CD4-positive, alpha-beta memory T cell (primary cell): Measurements from ENCODE around the gene MEIS2. TPM values are rescaled to one million over a fixed set of nuclear protein-coding genes. Genes with fewer than 3 reads are reported as not detected.

Experiments used
- CTCF ChIA-PET: fragments of 350-600 bp; sonication (Branson Sonifier 250); formaldehyde crosslinking; loops from one replicate; lab custom pipeline; 2021; ENCODE audit warnings: inconsistent platforms; ENCODE audit not compliant: partially characterized antibody; lab: Charles Lee
- POLR2A ChIA-PET: fragments of 350-600 bp; sonication (Branson Sonifier 250); formaldehyde crosslinking; loops from one replicate; lab custom pipeline; 2021; ENCODE audit not compliant: partially characterized antibody; lab: Charles Lee
- DNase-seq, 5 donors: peaks; one replicate each; pipeline versions ENCODE4 v3.0.0 to v3.0.0-alpha.2; 2020 to 2022; ENCODE audit warnings: mixed read lengths in 1 of 5
- H3K27ac ChIP-seq: one replicate; pipeline ENCODE4 v1.7.0; 2013; ENCODE audit warnings: low read depth, low read length
- H3K27me3 ChIP-seq: 2 replicates; pipeline ENCODE4 v1.7.0; 2013; ENCODE audit warnings: mild to moderate bottlenecking, low read length, moderate library complexity; ENCODE audit not compliant: insufficient read depth
- H3K36me3 ChIP-seq: 2 replicates; pipeline ENCODE4 v1.7.0; 2013; ENCODE audit warnings: mild to moderate bottlenecking, low read length, moderate library complexity; ENCODE audit not compliant: insufficient read depth
- H3K4me1 ChIP-seq: 2 replicates; pipeline ENCODE4 v1.7.0; 2013; ENCODE audit warnings: mild to moderate bottlenecking, low read length, moderate library complexity; ENCODE audit not compliant: insufficient read depth
- H3K4me3 ChIP-seq, 2 donors: one replicate each; pipeline ENCODE4 v1.7.0; 2013; ENCODE audit warnings: low read length in 2 of 2, mild to moderate bottlenecking in 1 of 2
- H3K9me3 ChIP-seq, 2 donors: one replicate each; pipeline ENCODE4 v1.7.0; 2013; ENCODE audit warnings: low read length in 2 of 2, control low read depth in 1 of 2; ENCODE audit not compliant: control insufficient read depth in 1 of 2
- H3K27ac Mint-ChIP-seq, 7 donors: one replicate each; pipeline ENCODE4 v1.8.0; 2020 to 2021; ENCODE audit warnings: mixed read lengths in 7 of 7, mild to moderate bottlenecking in 6 of 7, inconsistent platforms in 3 of 7, moderate library complexity in 3 of 7
- H3K27me3 Mint-ChIP-seq, 2 donors: one replicate each; pipeline ENCODE4 v1.8.0; 2020 to 2021; ENCODE audit warnings: mixed read lengths in 2 of 2
- H3K36me3 Mint-ChIP-seq, 2 donors: one replicate each; pipeline ENCODE4 v1.8.0; 2020 to 2021; ENCODE audit warnings: mixed read lengths in 2 of 2, inconsistent platforms in 1 of 2, mild to moderate bottlenecking in 1 of 2
- H3K4me1 Mint-ChIP-seq, 4 donors: one replicate each; pipeline ENCODE4 v1.8.0; 2020 to 2021; ENCODE audit warnings: mixed read lengths in 4 of 4, mild to moderate bottlenecking in 1 of 4
- H3K4me3 Mint-ChIP-seq, 8 donors: one replicate each; pipeline ENCODE4 v1.8.0; 2020 to 2021; ENCODE audit warnings: mixed read lengths in 8 of 8, mild to moderate bottlenecking in 7 of 8, moderate library complexity in 6 of 8, inconsistent platforms in 3 of 8
- H3K9me3 Mint-ChIP-seq, 8 donors: one replicate each; pipeline ENCODE4 v1.8.0; 2020 to 2021; ENCODE audit warnings: mixed read lengths in 8 of 8, mild to moderate bottlenecking in 5 of 8, inconsistent platforms in 3 of 8, moderate library complexity in 1 of 8
- intact Hi-C: fragments of 100-400 bp; cut with micrococcal nuclease; formaldehyde crosslinking; loops from one replicate; pipeline ENCODE4 v1.15.1; 2023
- polyA plus RNA-seq, 2 donors: library from polyadenylated mRNA; unstranded; fragments of 300-500 nt; fragmentation: Illumina TruSeq; gene quantifications; one replicate each; pipeline ENCODE4 v1.2.3, GENCODE V29; 2021
- total RNA-seq, 2 experiments: library from RNA; stranded (reverse); gene quantifications; one replicate each; pipeline ENCODE4 v1.2.3, GENCODE V29; 2021

The MEIS2 gene
- total and polyA plus RNA-seq, 4 experiments from 2014 or later, result not detected

GRCh38 chr15:37014566-37014965, 85.8 kb downstream of the MEIS2 start:
- H3K9me3 ChIP-seq, result no peaks in the 10 kb centered on the region
- no peaks in the 10 kb centered on the region for H3K36me3 ChIP-seq
- intact Hi-C loops, result no loop called here
- H3K27me3 ChIP-seq, result no peaks in the 10 kb centered on the region
- ChIA-PET CTCF (interaction anchor here (1.0 kb wide), 1 partner anchor 13 kb away, joined by 3 read pairs; no protein-coding TSS in a partner anchor), POLR2A (no interaction called here)
- H3K27me3 Mint-ChIP-seq, result no peaks in the 10 kb centered on the region
- H3K4me1 ChIP-seq, result no peaks in the 10 kb centered on the region
- H3K27ac Mint-ChIP-seq, result no peak overlapping the region
- H3K4me3 ChIP-seq, result no peak overlapping the region
- H3K9me3 Mint-ChIP-seq, result peaks cover 0 to 2% (median 0%) of the 10 kb centered on the region in 8 donors
- no peaks in the 10 kb centered on the region for H3K4me1 Mint-ChIP-seq
- no peaks in the 10 kb centered on the region for H3K36me3 Mint-ChIP-seq
- no peak overlapping the region for H3K27ac ChIP-seq
- DNase-seq, result no peak
- no peak overlapping the region for H3K4me3 Mint-ChIP-seq

DNA sequence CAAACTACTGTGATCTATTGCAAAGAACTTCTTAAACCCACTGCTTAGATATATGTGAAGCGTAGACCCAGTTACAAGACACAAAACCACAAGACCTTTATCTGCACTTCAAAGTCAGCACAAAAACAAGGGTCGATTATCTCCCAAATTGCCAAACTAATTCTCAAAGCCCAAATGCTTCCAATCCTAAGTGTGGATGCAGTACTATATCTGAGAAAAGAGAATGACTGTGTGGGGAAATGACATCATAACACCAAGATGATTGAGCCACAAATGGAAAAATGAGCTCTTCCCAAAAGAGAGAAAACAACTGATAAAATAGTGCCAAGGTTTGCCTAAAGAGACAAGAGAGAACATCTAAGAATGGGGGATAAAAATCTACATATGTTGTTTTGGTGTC, 86.2 kb downstream of the MEIS2 start:
- CTCF ChIA-PET, result no interaction called here

GRCh38 chr15:37010595-37010994, 89.8 kb downstream of the MEIS2 start:
- H3K4me3 Mint-ChIP-seq, result no peak overlapping the region
- CTCF ChIA-PET, result no interaction called here
- no peaks in the 10 kb centered on the region for H3K36me3 Mint-ChIP-seq
- H3K27me3 Mint-ChIP-seq, result no peaks in the 10 kb centered on the region
- no peak overlapping the region for H3K27ac Mint-ChIP-seq
- Histone ChIP-seq H3K36me3 (no peaks in the 10 kb centered on the region), H3K4me3 (no peak overlapping the region), H3K9me3 (no peaks in the 10 kb centered on the region), H3K4me1 (no peaks in the 10 kb centered on the region), H3K27me3 (no peaks in the 10 kb centered on the region), H3K27ac (no peak overlapping the region)
- DNase-seq, result no peak
- no peaks in the 10 kb centered on the region for H3K9me3 Mint-ChIP-seq
- intact Hi-C loops, result no loop called here
- H3K4me1 Mint-ChIP-seq, result no peaks in the 10 kb centered on the region
- POLR2A ChIA-PET, result no interaction called here

More for the DNA sequence above, 86.2 kb downstream of the MEIS2 start:
- Histone ChIP-seq H3K4me3 (no peak overlapping the region), H3K27ac (no peak overlapping the region), H3K27me3 (no peaks in the 10 kb centered on the region), H3K36me3 (no peaks in the 10 kb centered on the region), H3K4me1 (no peaks in the 10 kb centered on the region), H3K9me3 (no peaks in the 10 kb centered on the region)
- no peak for DNase-seq
- Mint-ChIP-seq H3K36me3 (no peaks in the 10 kb centered on the region), H3K27me3 (no peaks in the 10 kb centered on the region), H3K4me1 (no peaks in the 10 kb centered on the region), H3K27ac (no peak overlapping the region), H3K9me3 (peaks cover 0 to 1% (median 0%) of the 10 kb centered on the region in 8 donors), H3K4me3 (no peak overlapping the region)
- intact Hi-C loops, result no loop called here
- POLR2A ChIA-PET, result no interaction called here

DNA sequence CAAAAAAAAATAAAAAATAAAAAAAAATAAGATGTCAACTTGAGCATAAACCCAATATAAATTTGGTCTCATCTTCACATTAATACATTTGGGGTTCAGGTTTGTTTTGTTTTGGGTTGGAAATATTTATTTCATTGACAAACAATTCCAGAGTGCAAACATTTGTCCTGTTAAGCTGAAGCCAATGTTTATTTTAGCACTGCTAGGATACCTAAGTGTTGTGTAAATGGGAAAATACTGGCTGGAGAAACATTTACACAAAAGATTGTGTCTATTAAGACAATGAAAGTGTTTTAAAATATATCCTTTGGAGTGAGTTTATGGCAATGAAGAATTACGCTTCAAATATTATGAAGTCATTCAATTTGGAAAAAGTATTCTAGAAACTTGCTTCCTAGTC, 91.1 kb downstream of the MEIS2 start:
- ChIA-PET POLR2A (no interaction called here), CTCF (no interaction called here)
- no peak overlapping the region for H3K4me3 ChIP-seq
- no peaks in the 10 kb centered on the region for H3K4me1 ChIP-seq
- intact Hi-C loops, result no loop called here
- no peaks in the 10 kb centered on the region for H3K27me3 ChIP-seq
- DNase-seq, result no peak
- H3K36me3 ChIP-seq, result no peaks in the 10 kb centered on the region
- H3K9me3 ChIP-seq, result no peaks in the 10 kb centered on the region
- no peak overlapping the region for H3K27ac Mint-ChIP-seq
- H3K36me3 Mint-ChIP-seq, result no peaks in the 10 kb centered on the region
- no peaks in the 10 kb centered on the region for H3K9me3 Mint-ChIP-seq
- H3K27ac ChIP-seq, result no peak overlapping the region
- no peaks in the 10 kb centered on the region for H3K4me1 Mint-ChIP-seq
- H3K4me3 Mint-ChIP-seq, result no peak overlapping the region
- H3K27me3 Mint-ChIP-seq, result no peaks in the 10 kb centered on the region

- Histone ChIP-seq H3K9me3 (no peaks in the 10 kb centered on the region), H3K27me3 (no peaks in the 10 kb centered on the region), H3K36me3 (no peaks in the 10 kb centered on the region), H3K4me1 (no peaks in the 10 kb centered on the region), H3K27ac (no peak overlapping the region), H3K4me3 (no peak overlapping the region)
- intact Hi-C loops, result no loop called here
- Mint-ChIP-seq H3K36me3 (no peaks in the 10 kb centered on the region), H3K27me3 (no peaks in the 10 kb centered on the region), H3K4me3 (no peak overlapping the region), H3K4me1 (no peaks in the 10 kb centered on the region), H3K27ac (no peak overlapping the region), H3K9me3 (no peaks in the 10 kb centered on the region)
- ChIA-PET CTCF (no interaction called here), POLR2A (no interaction called here)
- no peak for DNase-seq
Observed at GRCh38 chr15:37008205-37008604, 92.1 kb downstream of the MEIS2 start.

DNA sequence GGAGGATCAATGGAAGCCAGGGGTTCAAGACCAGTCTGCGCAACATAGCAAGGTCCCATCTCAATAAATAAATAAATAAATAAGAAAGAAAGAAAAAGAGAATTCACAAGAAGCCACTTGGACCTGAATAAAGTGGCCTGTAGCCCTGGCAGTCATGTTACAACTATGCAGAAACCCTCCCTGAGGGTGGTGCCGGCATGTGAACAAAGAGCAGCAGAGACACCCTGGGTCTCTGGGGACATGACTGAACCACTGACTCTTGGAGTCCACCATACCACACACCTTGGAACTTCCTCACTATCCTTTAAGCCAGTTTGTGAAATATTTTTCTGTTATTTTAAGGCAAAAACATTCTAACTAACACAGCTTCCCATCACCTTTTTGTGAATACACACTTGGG, 93.0 kb downstream of the MEIS2 start:
- Mint-ChIP-seq H3K27me3 (no peaks in the 10 kb centered on the region), H3K36me3 (no peaks in the 10 kb centered on the region), H3K4me3 (no peak overlapping the region), H3K9me3 (no peaks in the 10 kb centered on the region), H3K27ac (no peak overlapping the region), H3K4me1 (no peaks in the 10 kb centered on the region)
- intact Hi-C loops, result no loop called here
- Histone ChIP-seq H3K27me3 (no peaks in the 10 kb centered on the region), H3K4me3 (no peak overlapping the region), H3K9me3 (no peaks in the 10 kb centered on the region), H3K27ac (no peak overlapping the region), H3K4me1 (no peaks in the 10 kb centered on the region), H3K36me3 (no peaks in the 10 kb centered on the region)
- no peak for DNase-seq
- ChIA-PET POLR2A (no interaction called here), CTCF (no interaction called here)

- H3K4me3 ChIP-seq, result no peak overlapping the region
- Mint-ChIP-seq H3K27me3 (no peaks in the 10 kb centered on the region), H3K4me1 (no peaks in the 10 kb centered on the region), H3K9me3 (peaks cover 0 to 5% (median 0%) of the 10 kb centered on the region in 8 donors), H3K4me3 (no peak overlapping the region), H3K27ac (no peak overlapping the region), H3K36me3 (no peaks in the 10 kb centered on the region)
- H3K27me3 ChIP-seq, result no peaks in the 10 kb centered on the region
- no peaks in the 10 kb centered on the region for H3K36me3 ChIP-seq
- ChIA-PET POLR2A (no interaction called here), CTCF (no interaction called here)
- intact Hi-C loops, result no loop called here
- no peaks in the 10 kb centered on the region for H3K9me3 ChIP-seq
- no peak overlapping the region for H3K27ac ChIP-seq
- no peaks in the 10 kb centered on the region for H3K4me1 ChIP-seq
- no peak for DNase-seq
Observed at GRCh38 chr15:37004981-37005735, 95.2 kb downstream of the MEIS2 start.
